LNCAP (cell line): ENCODE data around the gene VAMP8.

ENCODE experiments used
- TF ChIP-seq, protein P1 (sequence below): fragments of 450-650 bp; IDR thresholded peaks from 2 replicates; pipeline ENCODE4 v1.5.1; 2017; ENCODE audit warnings: mild to moderate bottlenecking

VAMP8 gene

GRCh38 chr2:85594715-85595300 is 17.4 kb downstream of the VAMP8 start:
- TF ChIP-seq, protein P1, sequence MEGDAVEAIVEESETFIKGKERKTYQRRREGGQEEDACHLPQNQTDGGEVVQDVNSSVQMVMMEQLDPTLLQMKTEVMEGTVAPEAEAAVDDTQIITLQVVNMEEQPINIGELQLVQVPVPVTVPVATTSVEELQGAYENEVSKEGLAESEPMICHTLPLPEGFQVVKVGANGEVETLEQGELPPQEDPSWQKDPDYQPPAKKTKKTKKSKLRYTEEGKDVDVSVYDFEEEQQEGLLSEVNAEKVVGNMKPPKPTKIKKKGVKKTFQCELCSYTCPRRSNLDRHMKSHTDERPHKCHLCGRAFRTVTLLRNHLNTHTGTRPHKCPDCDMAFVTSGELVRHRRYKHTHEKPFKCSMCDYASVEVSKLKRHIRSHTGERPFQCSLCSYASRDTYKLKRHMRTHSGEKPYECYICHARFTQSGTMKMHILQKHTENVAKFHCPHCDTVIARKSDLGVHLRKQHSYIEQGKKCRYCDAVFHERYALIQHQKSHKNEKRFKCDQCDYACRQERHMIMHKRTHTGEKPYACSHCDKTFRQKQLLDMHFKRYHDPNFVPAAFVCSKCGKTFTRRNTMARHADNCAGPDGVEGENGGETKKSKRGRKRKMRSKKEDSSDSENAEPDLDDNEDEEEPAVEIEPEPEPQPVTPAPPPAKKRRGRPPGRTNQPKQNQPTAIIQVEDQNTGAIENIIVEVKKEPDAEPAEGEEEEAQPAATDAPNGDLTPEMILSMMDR = no peak

DNA sequence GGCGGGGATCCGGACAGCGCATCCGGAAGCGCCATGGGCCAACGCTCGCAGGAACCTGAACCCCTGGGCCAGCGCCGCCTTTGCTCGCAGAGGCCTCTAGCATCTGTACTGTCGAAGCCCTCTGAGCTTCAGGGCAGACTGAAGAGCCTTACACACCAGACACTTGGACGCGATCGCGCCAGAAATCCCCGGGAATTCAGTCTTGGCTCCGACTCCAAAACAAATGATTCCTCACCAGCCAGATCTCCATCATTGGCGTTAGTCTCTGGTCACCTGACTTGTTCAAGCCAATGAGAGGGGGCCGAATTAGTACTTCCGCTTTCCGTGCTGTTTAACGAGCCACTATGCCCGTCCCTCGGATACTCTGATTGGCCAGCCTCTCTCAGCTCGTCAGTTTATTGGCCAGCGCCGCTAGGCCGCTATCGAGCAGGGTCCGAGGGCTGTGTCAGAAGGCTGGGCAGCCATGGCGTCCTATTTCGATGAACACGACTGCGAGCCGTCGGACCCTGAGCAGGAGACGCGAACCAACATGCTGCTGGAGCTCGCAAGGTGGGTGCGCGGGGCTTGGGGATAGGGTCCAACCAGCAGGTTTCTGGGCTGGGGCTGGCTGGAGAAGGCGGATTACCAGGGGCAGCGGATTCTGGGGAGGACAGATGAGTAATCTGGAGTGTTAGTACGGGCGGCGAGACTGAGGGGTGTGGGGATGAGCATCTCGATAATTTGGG is 18.1 kb downstream of the VAMP8 start, which contains the start of gene RNF181:
TSS of gene RNF181 (plus strand) at position 445 of the 725 bp plus-strand sequence. CDS start at position 464, 19 bp downstream.
- TF ChIP-seq, protein P1 = no peak

- TF ChIP-seq, protein P1 = no peak
Measured at GRCh38 chr2:85596026-85596333, 18.6 kb downstream of the VAMP8 start.

DNA sequence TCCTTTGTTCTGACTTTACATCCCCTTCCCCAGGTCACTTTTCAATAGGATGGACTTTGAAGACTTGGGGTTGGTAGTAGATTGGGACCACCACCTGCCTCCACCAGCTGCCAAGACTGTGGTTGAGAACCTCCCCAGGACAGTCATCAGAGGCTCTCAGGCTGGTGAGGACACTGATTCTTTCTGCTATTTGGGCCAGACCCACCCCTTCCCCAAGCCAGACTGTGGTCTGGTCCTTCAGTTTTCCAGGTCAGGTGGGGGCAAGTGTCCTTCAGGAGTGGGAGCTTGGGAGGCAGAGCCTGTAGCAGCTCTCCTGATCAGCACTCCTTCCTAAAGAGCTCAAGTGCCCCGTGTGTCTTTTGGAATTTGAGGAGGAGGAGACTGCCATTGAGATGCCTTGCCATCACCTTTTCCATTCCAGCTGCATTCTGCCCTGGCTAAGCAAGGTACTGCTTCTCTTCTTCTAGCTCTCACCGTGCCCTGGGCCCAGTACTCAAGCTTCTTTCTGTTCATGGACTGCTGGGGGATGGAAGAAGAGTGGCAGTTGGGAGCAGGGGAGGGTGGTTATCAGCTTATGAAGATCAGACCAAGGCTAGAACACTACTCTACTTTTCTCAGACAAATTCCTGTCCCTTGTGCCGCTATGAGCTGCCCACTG is 19.2 kb downstream of the VAMP8 start:
- TF ChIP-seq, protein P1 = no peak

- TF ChIP-seq, protein P1 = no peak
Measured at GRCh38 chr2:85597241-85597640, 19.9 kb downstream of the VAMP8 start.

DNA sequence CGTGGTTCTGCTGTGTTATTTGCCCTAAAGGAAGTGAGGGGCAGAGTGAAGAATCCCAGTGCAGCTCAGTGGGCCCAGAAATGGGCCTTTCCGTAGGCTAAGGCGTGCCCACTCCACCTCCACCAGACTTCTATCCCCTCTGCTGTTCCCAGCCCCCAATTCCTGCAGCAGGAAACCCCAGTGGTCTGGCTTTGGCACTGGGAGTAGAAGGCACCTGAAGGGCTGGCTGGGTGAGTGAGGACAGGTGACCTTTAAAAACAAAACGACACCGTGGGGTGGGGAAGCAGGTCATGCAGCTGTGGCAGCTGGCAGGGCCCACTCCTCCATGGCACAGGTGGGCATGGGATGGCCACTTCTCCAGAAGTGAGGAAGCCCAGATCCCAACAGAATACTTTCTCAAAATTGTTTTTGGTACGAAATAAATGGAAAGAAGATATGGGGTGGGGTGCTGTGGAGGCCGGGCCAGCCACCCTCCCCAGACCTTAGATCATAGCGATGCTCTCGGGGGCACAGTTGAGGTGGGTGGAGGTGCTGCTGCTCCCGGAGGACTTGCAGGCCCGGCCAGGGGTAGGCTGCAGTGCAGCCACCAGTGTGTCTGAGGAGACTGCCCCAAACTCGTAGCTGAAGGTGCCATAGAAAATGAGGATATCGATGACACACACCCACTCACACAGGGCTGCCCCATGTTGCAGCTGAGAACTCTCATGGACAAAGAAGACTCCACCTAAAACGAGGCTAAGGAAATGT is 21.4 kb downstream of the VAMP8 start:
- TF ChIP-seq, protein P1 = no peak

DNA sequence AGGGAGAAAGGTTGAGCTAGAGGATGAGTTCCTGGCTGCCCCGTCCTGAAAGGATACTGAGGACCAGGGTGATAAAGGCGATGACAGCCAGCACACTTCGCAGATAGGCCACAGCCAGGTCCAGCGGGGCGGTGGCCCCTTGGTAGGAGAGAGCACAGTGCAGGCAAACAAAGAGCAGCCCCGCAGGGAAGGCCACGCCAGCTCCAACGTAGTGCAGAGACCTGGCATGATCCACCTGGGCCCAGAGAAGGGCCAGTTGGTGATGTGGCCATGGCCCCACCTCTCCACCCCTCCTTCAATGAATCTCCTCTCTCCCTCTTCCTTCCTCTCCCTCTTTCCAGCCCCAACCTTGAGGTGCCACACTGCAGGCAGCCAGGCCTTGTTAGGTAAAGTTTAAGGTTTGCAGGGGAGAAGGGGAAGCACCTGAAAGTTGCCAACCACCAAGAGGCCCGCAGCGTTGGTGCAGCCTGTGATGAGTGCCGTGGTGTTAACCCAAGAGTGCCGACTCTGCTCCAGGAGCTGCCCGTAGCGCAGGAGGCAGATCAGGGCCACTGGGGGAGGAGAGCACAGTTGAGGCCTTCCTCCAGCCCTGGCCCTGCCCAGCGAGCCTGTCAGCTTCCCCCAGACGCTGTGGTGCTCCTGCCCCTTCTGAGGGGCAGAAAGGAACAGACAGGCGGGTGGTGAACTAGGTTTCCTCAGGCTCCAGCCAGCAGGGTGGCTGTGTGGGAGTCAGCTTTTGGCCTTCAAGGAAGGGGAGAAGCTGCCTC is 22.3 kb downstream of the VAMP8 start:
- TF ChIP-seq, protein P1 = no peak
